Measurements from ENCODE around the gene CAMK2G. TPM values are rescaled to one million over a fixed set of nuclear protein-coding genes. Genes with fewer than 3 reads are reported as not detected.

The CAMK2G gene
- total RNA-seq, 2 donors from 2014 or later: 40.0 to 45.8 TPM

DNA sequence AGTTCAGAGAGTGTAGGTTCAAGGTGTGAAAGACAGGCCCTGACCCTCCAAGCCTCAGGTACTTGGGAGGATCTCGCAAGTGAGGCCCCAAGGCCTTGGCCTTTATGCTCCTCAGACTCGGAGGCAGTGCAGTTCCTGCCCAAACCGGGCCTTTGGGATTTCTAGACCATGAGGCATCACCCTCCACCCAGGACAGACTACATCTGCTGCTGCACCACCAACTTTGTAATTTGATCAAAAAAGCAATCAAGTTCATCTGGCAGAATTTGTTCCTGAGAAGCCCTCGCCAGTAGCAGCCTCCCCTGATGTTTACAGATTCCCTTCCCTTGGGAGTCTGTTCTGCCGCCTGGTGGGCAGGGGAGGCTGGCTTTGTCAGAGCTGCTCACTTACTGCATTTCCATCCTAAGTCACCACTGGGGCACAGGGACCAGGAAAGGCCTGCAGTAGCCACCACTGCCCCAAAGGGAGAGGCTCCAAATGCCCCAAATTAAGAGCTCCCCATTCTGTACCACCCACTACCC is 2.1 kb downstream of the CAMK2G start:
- intact Hi-C loops (cut with DNase I): no loop called here
- H3K27ac ChIP-seq: peak overlapping the region; percentile 39
- no peaks in the 10 kb centered on the region for H3K9me3 ChIP-seq
- no peak for TF ChIP-seq CTCF (IDR thresholded peaks at IDR 0.05)
- DNase-seq: no peak
- H3K4me1 ChIP-seq: peaks cover 7% of the 10 kb centered on the region
- H3K9ac ChIP-seq (ENCODE audit: low read depth in 2 of 2, low read length in 2 of 2): peak overlapping the region; percentile 47 to 52
- no peak overlapping the region for H3K4me3 ChIP-seq
- no peaks in the 10 kb centered on the region for H3K36me3 ChIP-seq
- H3K27me3 ChIP-seq: no peaks in the 10 kb centered on the region

GRCh38 chr10:73871295-73872189 is 2.8 kb downstream of the CAMK2G start:
- Histone ChIP-seq H3K27me3 (no peaks in the 10 kb centered on the region), H3K36me3 (no peaks in the 10 kb centered on the region), H3K9me3 (no peaks in the 10 kb centered on the region), H3K4me1 (peaks cover 9% of the 10 kb centered on the region), H3K27ac (peak overlapping the region; percentile 39), H3K4me3 (no peak overlapping the region), H3K9ac (ENCODE audit: low read depth in 2 of 2, low read length in 2 of 2) (peak overlapping the region; percentile 47 to 52)
- no peak for TF ChIP-seq CTCF (IDR thresholded peaks at IDR 0.05)
- peak; percentile 88 for DNase-seq
- intact Hi-C loops (cut with DNase I): no loop called here

- Histone ChIP-seq H3K27ac (no peak overlapping the region), H3K4me3 (no peak overlapping the region), H3K4me1 (peaks cover 16% of the 10 kb centered on the region), H3K9me3 (no peaks in the 10 kb centered on the region), H3K9ac (ENCODE audit: low read depth in 2 of 2, low read length in 2 of 2) (no peak overlapping the region), H3K27me3 (no peaks in the 10 kb centered on the region), H3K36me3 (no peaks in the 10 kb centered on the region)
- DNase-seq: no peak
- intact Hi-C loops (cut with DNase I): no loop called here
- TF ChIP-seq CTCF (IDR thresholded peaks at IDR 0.05): no peak
Measured at GRCh38 chr10:73868655-73869195, 5.6 kb downstream of the CAMK2G start.

DNA sequence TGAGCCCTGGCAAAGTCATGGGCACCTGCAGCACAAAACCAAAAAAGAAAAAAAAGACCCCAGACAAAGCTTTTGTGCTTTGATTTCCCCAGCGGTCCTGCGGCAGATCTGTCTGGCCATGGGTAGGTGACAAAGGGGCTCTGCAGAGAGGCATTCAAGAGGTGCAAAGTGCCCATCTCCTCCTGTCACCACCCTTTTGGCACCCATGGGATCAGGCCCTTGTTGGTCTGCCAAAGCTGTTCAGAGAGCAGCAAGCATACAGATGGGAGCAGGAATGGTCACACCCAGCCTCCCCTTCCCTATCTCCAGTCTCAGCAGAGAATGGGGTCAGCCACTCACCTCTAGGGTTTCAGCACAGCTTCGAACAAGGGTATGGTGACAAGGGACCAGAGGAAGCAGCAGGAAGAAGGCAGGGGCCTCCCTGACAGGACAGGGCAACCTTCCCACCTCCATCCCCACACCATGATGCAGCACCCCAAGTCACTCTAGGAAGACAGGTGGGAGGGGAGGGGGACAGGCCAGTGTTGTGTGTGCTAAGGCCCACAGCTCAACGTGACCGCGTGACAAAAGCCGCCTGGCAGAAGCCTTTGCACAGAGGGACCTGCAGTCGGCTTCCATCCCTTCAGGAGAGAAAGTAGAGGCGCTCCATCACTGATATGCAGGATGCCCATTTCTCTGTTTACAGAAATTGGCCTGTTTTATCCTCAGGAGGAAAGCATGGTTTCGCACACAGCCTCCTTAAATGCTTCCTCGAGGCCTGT is 6.3 kb downstream of the CAMK2G start:
- H3K27me3 ChIP-seq: no peaks in the 10 kb centered on the region
- peak overlapping the region in 1 of 2 donors; percentile 35 for H3K9ac ChIP-seq (ENCODE audit: low read depth in 2 of 2, low read length in 2 of 2)
- H3K36me3 ChIP-seq: no peaks in the 10 kb centered on the region
- no peak overlapping the region for H3K27ac ChIP-seq
- DNase-seq: no peak
- no peaks in the 10 kb centered on the region for H3K9me3 ChIP-seq
- peaks cover 16% of the 10 kb centered on the region for H3K4me1 ChIP-seq
- H3K4me3 ChIP-seq: no peak overlapping the region
- TF ChIP-seq CTCF (IDR thresholded peaks at IDR 0.05): no peak
- intact Hi-C loops (cut with DNase I): no loop called here

GRCh38 chr10:73867126-73867807 is 7.1 kb downstream of the CAMK2G start:
- Histone ChIP-seq H3K4me3 (no peak overlapping the region), H3K9ac (ENCODE audit: low read depth in 2 of 2, low read length in 2 of 2) (peak overlapping the region in 1 of 2 donors; percentile 35), H3K4me1 (peaks cover 16% of the 10 kb centered on the region), H3K9me3 (no peaks in the 10 kb centered on the region), H3K27ac (peak overlapping the region; percentile 46), H3K27me3 (no peaks in the 10 kb centered on the region), H3K36me3 (no peaks in the 10 kb centered on the region)
- TF ChIP-seq CTCF (IDR thresholded peaks at IDR 0.05): no peak
- intact Hi-C loops (cut with DNase I): no loop called here
- no peak for DNase-seq
